ENCODE measurements around the gene HRH4.

Gene HRH4, protein sequence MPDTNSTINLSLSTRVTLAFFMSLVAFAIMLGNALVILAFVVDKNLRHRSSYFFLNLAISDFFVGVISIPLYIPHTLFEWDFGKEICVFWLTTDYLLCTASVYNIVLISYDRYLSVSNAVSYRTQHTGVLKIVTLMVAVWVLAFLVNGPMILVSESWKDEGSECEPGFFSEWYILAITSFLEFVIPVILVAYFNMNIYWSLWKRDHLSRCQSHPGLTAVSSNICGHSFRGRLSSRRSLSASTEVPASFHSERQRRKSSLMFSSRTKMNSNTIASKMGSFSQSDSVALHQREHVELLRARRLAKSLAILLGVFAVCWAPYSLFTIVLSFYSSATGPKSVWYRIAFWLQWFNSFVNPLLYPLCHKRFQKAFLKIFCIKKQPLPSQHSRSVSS

DNA sequence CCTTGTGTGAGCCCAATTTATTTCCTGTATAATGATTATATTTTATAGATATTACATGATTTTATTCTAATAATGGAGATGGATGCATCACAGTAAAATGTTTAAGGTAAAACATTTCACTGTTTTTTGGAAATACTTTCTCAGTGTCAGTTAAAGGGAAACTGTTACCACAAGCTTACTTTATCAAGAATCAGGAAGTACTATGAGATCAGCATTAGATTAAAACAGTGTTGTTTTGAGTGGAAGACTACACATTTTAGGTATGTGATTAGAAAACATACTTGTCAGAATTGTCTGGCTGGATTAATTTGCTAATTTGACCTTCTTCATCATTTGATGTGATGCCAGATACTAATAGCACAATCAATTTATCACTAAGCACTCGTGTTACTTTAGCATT, at the start of gene HRH4:
Gene HRH4, plus strand, starts transcription at position 250 of the 400 bp plus-strand sequence. Its CDS starts 92 bp downstream, at position 342.
- no peak for DNase-seq (ENCODE audit: insufficient read length, low spot score)
- peak; percentile 83 for FAIRE-seq
- TF ChIP-seq, protein P1, sequence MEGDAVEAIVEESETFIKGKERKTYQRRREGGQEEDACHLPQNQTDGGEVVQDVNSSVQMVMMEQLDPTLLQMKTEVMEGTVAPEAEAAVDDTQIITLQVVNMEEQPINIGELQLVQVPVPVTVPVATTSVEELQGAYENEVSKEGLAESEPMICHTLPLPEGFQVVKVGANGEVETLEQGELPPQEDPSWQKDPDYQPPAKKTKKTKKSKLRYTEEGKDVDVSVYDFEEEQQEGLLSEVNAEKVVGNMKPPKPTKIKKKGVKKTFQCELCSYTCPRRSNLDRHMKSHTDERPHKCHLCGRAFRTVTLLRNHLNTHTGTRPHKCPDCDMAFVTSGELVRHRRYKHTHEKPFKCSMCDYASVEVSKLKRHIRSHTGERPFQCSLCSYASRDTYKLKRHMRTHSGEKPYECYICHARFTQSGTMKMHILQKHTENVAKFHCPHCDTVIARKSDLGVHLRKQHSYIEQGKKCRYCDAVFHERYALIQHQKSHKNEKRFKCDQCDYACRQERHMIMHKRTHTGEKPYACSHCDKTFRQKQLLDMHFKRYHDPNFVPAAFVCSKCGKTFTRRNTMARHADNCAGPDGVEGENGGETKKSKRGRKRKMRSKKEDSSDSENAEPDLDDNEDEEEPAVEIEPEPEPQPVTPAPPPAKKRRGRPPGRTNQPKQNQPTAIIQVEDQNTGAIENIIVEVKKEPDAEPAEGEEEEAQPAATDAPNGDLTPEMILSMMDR (IDR thresholded peaks at IDR 0.05; ENCODE audit: insufficient read depth, missing control alignments), result no peak

DNA sequence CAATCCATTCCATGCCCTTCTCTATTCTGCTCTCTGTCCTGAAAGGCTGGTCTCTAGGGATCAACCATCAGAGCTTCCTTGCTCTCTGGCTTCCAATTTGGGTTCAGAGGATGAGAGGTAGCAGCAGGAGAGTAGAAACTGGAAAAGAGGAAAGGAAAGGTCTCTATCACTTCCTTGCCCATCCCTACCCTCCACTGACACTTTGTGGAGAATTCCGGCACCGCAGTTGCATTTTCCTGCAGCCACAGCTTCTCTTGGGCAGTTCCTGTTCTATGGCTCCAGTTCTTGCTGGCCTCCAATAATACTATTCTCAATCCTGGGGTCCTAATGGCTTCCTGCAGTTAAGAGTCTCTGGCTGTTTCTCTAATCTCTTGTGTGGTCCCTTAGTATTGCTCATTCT, 47.3 kb upstream of the HRH4 start:
- DNase-seq (ENCODE audit: insufficient read length, low spot score) (no peak), FAIRE-seq (no peak)
- TF ChIP-seq, protein P1 (IDR thresholded peaks at IDR 0.05; ENCODE audit: insufficient read depth, missing control alignments), result peak; percentile 44

DNA sequence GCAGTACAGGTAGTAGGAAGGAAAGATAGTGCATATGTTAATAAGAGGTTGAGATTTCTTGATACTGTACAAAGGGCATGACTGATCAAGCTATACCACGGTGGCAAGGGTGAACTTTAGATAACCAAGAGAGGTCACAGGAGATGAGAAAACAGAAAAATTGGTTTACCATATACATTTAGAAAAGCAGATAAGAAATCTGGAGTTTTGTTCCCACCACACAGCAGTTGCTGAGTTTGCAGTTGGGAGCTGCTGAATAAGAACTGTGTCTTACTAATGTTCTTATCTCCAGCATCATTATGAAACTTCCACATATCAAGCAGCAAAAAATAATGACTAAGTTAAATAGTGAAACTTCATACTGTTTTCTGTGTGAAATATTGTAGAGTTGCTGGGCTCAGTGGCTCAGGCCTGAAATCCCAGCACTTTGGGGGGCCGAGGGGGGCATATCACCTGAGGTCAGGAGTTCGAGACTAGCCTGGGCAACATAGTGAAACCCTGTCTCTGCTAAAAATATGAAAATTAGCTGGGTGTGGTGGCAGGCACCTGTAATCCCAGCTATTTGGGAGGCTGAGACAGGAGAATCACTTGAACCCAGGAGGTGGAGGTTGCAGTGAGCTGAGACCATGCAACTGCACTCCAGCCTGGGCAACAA, 46.0 kb upstream of the HRH4 start:
- FAIRE-seq, result no peak
- TF ChIP-seq, protein P1 (IDR thresholded peaks at IDR 0.05; ENCODE audit: insufficient read depth, missing control alignments), result no peak
- DNase-seq (ENCODE audit: insufficient read length, low spot score), result no peak

DNA sequence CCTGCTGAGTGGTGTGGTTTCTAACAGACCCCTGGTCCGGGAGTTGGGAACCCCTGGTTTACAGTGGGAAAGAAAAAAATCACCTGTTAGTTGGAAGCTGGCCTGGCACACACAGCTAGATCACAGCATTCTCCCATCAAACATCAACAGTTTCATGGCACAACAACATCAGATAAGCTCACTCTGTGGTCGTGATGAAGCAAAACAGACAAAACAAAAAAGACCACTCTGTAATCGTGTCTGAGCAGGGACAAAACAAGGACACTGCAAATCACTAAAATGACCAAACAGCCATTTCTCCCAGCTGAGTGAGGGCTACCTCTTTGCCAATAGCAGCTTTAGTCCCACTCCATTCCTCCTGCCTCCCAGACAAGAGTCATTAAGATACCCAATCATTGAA, 43.0 kb upstream of the HRH4 start:
- DNase-seq (ENCODE audit: insufficient read length, low spot score) (no peak), FAIRE-seq (no peak)
- TF ChIP-seq, protein P1 (IDR thresholded peaks at IDR 0.05; ENCODE audit: insufficient read depth, missing control alignments), result no peak

DNA sequence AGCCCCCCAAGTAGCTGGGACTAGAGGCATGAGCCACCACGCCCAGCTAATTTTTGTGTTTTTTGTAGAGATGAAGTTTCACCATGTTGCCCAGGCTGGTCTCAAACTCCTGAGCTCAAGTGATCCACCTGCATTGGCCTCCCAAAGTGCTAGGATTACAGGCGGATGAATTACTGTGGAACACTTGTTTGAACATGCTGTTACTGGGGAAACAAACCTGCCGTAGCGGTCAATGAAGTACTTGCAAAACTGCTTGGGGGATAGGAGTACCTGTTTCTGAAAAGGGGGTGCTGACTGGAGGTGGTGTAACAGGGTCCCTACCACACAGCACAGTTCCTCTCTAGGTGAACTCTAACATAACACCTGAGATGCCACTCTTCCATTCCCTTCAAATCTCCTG, 39.9 kb upstream of the HRH4 start:
- no peak for FAIRE-seq
- no peak for DNase-seq (ENCODE audit: insufficient read length, low spot score)
- TF ChIP-seq, protein P1 (IDR thresholded peaks at IDR 0.05; ENCODE audit: insufficient read depth, missing control alignments), result no peak

DNA sequence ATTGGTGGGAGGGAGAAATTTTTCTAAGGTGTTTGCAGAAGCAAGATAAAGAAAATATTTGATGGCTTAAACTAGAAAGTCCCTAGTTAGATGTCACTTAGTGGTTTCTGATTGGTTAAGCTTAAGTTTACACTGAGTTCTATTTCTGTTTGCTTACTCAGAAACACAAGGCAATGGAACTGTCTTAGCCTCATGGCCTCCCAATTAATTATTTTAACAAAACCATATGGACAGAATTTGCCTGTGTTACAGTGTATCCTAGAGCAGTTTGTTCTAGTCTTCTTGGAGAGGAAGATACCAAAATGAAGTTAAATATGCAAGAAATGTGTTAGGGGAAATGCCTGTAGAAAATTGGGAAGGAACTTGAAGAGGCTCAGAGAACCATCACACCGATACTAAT, 38.6 kb upstream of the HRH4 start:
- TF ChIP-seq, protein P1 (IDR thresholded peaks at IDR 0.05; ENCODE audit: insufficient read depth, missing control alignments), result no peak
- peak; percentile 67 for FAIRE-seq
- DNase-seq (ENCODE audit: insufficient read length, low spot score), result no peak

DNA sequence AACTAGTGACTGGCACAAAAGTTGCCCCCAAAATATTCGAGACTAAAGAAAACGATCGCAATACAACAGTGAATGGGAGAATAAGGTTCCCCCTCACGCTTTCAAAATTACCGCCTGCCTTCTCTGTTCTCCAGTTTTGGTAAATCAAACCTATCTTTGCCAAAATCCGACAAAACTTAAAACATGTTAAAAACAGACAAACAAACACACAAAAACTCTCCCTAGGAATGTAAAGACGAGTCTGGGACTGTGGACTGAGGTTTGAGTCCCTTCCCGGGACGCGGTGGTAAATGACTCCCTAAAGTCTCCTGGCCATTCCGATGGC, 34.4 kb upstream of the HRH4 start:
- TF ChIP-seq, protein P1 (IDR thresholded peaks at IDR 0.05; ENCODE audit: insufficient read depth, missing control alignments), result no peak
- FAIRE-seq (no peak), DNase-seq (ENCODE audit: insufficient read length, low spot score) (no peak)

Data from D721Med (cell line).